Retinal pigment epithelial cell (primary cell): ENCODE measurements around the gene YAE1.
A peak's percentile ranks its signal among the peaks of the same experiment; 100 is the strongest.

Experiments
- DNase-seq: peaks from one replicate; pipeline ENCODE4 v3.0.0-alpha.2; 2010; ENCODE audit warnings: low read depth
- H3K4me3 ChIP-seq: 2 replicates; pipeline ENCODE4 v1.5.1; 2011; ENCODE audit warnings: mild to moderate bottlenecking, low read length, control low read depth, moderate library complexity
- TF ChIP-seq, protein P1 (sequence below): conservative IDR thresholded peaks from 2 replicates; pipeline ENCODE4 v1.5.1; 2011; ENCODE audit warnings: low read depth, low read length, control low read depth, inconsistent platforms

YAE1 gene

DNA sequence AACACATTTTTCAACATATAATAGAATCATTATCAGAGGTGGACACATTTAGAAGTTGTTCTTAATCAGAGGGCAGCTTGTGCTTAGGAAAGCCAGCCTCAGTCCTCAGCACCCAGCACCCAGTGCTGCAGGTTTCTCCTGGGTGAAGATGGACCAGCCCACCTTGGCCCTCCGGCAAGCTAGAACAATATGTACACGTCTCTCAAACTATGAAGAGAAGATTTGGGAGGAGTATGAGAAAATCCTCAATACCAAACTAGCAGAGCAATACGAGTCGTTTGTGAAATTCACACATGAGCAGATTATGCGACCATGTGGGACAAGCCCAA, 43.7 kb downstream of the YAE1 start:
- peak overlapping the region; percentile 39 for H3K4me3 ChIP-seq
- no peak for DNase-seq
- TF ChIP-seq, protein P1, sequence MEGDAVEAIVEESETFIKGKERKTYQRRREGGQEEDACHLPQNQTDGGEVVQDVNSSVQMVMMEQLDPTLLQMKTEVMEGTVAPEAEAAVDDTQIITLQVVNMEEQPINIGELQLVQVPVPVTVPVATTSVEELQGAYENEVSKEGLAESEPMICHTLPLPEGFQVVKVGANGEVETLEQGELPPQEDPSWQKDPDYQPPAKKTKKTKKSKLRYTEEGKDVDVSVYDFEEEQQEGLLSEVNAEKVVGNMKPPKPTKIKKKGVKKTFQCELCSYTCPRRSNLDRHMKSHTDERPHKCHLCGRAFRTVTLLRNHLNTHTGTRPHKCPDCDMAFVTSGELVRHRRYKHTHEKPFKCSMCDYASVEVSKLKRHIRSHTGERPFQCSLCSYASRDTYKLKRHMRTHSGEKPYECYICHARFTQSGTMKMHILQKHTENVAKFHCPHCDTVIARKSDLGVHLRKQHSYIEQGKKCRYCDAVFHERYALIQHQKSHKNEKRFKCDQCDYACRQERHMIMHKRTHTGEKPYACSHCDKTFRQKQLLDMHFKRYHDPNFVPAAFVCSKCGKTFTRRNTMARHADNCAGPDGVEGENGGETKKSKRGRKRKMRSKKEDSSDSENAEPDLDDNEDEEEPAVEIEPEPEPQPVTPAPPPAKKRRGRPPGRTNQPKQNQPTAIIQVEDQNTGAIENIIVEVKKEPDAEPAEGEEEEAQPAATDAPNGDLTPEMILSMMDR = no peak

DNA sequence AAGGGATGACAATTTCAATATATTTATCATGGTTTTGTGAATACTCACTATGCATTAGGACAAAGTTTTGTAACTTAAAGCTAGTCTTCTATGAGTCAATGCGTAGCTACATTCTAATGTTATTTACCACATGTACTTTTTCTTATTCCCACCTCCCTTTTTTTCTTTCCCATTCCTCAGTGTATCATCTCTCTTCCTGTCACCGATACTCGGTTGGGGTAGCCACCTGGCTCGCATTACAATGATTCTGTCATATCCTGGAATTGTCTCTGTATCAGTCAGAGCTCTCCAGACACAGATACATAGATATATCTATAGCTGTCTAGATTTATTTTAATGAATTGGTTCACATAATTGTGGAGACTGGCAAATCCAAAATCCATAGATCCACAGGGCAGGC, 47.4 kb downstream of the YAE1 start:
- no peak overlapping the region for H3K4me3 ChIP-seq

DNA sequence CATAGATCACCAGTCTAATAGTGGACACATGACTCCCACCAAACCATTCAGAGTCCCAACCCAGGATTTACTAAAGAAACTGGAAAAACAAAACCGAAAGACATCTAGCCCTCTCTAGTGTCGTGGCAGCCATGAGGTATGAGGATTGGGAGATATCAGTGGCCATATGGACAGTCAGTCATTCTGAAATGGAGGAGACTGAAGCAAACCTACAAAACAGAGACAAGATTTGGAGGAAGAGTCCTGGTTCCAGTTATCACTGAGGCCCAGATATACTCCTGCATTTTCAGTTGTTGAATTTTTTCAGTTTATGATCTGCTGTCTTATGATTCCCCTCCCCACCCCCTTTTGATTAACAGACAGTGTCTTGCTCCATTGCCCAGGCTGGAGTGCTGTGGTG, 48.1 kb downstream of the YAE1 start:
- no peak overlapping the region for H3K4me3 ChIP-seq

More for the DNA sequence above, 47.4 kb downstream of the YAE1 start:
- TF ChIP-seq, protein P1 = no peak
- DNase-seq = no peak

DNA sequence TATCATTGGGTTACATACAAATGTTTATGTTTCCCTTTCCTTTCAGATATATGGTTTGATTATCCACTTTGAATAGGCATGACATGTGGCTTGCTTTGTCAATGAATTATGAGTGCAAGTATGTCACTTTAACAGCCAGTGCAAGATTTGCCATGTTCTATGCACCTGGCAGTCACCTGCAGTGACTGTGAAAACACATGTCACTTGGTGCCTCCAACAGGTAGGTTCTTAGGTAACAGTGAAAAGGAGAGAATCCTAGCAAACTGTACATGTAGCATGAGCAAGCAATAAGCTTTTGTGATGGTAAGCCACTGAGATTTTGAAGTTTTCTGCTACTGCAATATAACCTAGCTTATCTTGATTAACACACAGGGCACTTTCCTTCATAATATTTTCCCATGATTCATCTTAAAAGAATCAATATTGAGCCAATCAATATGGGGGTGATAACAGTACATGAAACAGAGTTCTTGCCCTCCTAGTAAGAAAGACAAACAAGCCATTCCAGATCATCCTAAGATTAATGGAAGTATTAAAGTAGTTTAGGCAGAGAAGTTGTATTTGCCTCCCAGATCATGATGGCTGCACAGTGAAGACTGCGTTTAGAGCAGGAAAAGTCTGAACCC, 49.3 kb downstream of the YAE1 start:
- TF ChIP-seq, protein P1 = no peak
- no peak for DNase-seq
- no peak overlapping the region for H3K4me3 ChIP-seq

More for the DNA sequence above, 48.1 kb downstream of the YAE1 start:
- TF ChIP-seq, protein P1 = no peak
- DNase-seq = no peak

DNA sequence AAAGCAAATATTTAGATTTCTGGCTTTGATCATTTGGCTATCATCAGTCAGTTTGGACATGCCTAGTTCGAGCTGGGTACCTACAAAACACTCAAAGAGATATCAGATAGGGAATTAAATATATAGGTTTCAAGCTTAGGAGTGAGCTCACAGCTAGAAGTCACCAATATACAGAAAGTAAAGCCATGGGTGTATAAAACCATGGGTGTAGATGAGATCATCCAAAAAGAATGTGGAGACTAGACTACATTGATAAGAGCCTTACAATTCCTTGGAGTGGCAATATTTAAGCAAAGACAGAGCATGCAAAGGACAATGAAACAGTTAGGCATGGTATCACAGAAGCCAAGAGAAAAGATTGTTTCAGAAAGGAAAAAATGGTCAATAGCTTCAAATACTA, 49.9 kb downstream of the YAE1 start:
- TF ChIP-seq, protein P1 = no peak
- DNase-seq = no peak
- H3K4me3 ChIP-seq = no peak overlapping the region

DNA sequence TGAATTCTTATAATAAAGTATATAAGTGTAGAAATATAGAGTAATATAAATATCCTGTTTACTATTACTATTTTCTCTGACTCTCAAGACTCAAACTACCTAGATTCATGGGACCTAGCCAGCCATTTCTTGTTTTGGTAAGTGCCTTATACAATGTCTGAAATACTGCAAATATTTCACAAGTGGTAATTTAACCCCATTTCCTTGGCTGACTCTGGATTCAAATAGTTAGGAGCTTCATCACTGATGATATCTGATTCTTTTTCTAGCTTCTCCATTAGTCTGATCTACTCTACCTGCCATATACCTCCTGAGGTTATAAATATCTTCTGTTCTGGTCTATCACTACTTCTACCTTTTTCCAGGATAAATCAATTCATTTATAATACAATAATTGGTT, 50.8 kb downstream of the YAE1 start:
- DNase-seq = no peak
- H3K4me3 ChIP-seq = no peak overlapping the region
- TF ChIP-seq, protein P1 = no peak

DNA sequence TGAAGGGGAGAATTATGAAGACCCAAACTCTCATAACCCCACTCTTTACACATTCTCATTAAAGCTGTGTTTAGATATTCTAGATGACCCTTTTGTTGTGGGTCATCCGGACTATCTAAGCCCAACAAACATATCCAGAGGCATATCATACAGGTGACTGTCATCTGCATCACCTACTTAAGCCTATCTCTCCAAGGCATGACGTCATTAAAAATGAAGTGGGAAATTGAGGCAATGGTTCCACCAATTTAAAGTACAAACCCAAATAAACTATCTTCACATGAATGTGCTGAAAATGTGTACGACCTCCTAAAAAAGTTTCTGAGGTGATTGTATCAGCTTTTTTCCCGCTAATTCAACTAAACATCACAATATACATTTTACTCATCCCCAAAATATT, 52.7 kb downstream of the YAE1 start:
- no peak overlapping the region for H3K4me3 ChIP-seq
- TF ChIP-seq, protein P1 = no peak
- no peak for DNase-seq
